ENCODE measurements around the gene MDM2. TPM values are rescaled to one million over a fixed set of nuclear protein-coding genes. Genes with fewer than 3 reads are reported as not detected.
"Not testable (repeated sequence)": the region's sequence is repeated elsewhere in the genome, so short reads cannot be mapped to it uniquely, and the experiment has no call there.

Gene MDM2
- total and polyA plus RNA-seq, 2 experiments from 2014 or later = 23.7 to 70.3 TPM

GRCh38 chr12:68809190-68810026 is 1.4 kb downstream of the MDM2 start:
- no peaks in the 10 kb centered on the region for H3K9me3 ChIP-seq (ENCODE audit: low read depth)
- H3K4me1 ChIP-seq (ENCODE audit: low read depth) = peaks cover 6% of the 10 kb centered on the region
- peak overlapping the region; percentile 67 for H3K4me3 ChIP-seq
- no peaks in the 10 kb centered on the region for H3K27me3 ChIP-seq
- peak overlapping the region; percentile 95 for H3K27ac ChIP-seq
- DNase-seq (ENCODE audit: low read depth in 1 of 2, low spot score in 1 of 2) = no peak
- TF ChIP-seq CTCF (IDR thresholded peaks at IDR 0.05; ENCODE audit: low read depth, low read length) = no peak
- H3K36me3 ChIP-seq = peaks cover 24% of the 10 kb centered on the region

- H3K27me3 ChIP-seq; DNase-seq (ENCODE audit: low read depth in 1 of 2, low spot score in 1 of 2); H3K27ac ChIP-seq; H3K4me1 ChIP-seq (ENCODE audit: low read depth); H3K9me3 ChIP-seq (ENCODE audit: low read depth): not testable (repeated sequence)
- peaks cover 30% of the 10 kb centered on the region for H3K36me3 ChIP-seq
- peak overlapping the region; percentile 67 for H3K4me3 ChIP-seq
Observed at GRCh38 chr12:68810027-68810389, 2.0 kb downstream of the MDM2 start.

- H3K27ac ChIP-seq; H3K9me3 ChIP-seq (ENCODE audit: low read depth); H3K27me3 ChIP-seq; DNase-seq (ENCODE audit: low read depth in 1 of 2, low spot score in 1 of 2); H3K4me1 ChIP-seq (ENCODE audit: low read depth); H3K4me3 ChIP-seq: not testable (repeated sequence)
- H3K36me3 ChIP-seq = peaks cover 39% of the 10 kb centered on the region
Observed at GRCh38 chr12:68811573-68811972, 3.6 kb downstream of the MDM2 start.

GRCh38 chr12:68812553-68813241 is 4.7 kb downstream of the MDM2 start:
- peaks cover 6% of the 10 kb centered on the region for H3K4me1 ChIP-seq (ENCODE audit: low read depth)
- no peak for TF ChIP-seq CTCF (IDR thresholded peaks at IDR 0.05; ENCODE audit: low read depth, low read length)
- no peaks in the 10 kb centered on the region for H3K9me3 ChIP-seq (ENCODE audit: low read depth)
- peaks cover 48% of the 10 kb centered on the region for H3K36me3 ChIP-seq
- no peak for DNase-seq (ENCODE audit: low read depth in 1 of 2, low spot score in 1 of 2)
- peak overlapping the region; percentile 7 for H3K27ac ChIP-seq
- no peak overlapping the region for H3K4me3 ChIP-seq
- H3K27me3 ChIP-seq = no peaks in the 10 kb centered on the region

GRCh38 chr12:68813242-68813593 is 5.2 kb downstream of the MDM2 start:
- peak overlapping the region; percentile 7 for H3K27ac ChIP-seq
- H3K27me3 ChIP-seq = no peaks in the 10 kb centered on the region
- no peak overlapping the region for H3K4me3 ChIP-seq
- H3K9me3 ChIP-seq (ENCODE audit: low read depth) = no peaks in the 10 kb centered on the region
- H3K4me1 ChIP-seq (ENCODE audit: low read depth) = peaks cover 6% of the 10 kb centered on the region
- H3K36me3 ChIP-seq = peaks cover 53% of the 10 kb centered on the region
- TF ChIP-seq CTCF (IDR thresholded peaks at IDR 0.05; ENCODE audit: low read depth, low read length) = no peak
- DNase-seq (ENCODE audit: low read depth in 1 of 2, low spot score in 1 of 2) = no peak

- Histone ChIP-seq H3K4me3 (no peak overlapping the region), H3K27me3 (no peaks in the 10 kb centered on the region), H3K36me3 (peaks cover 52% of the 10 kb centered on the region), H3K9me3 (ENCODE audit: low read depth) (no peaks in the 10 kb centered on the region), H3K27ac (no peak overlapping the region), H3K4me1 (ENCODE audit: low read depth) (no peaks in the 10 kb centered on the region)
- no peak for DNase-seq (ENCODE audit: low read depth in 1 of 2, low spot score in 1 of 2)
- TF ChIP-seq CTCF (IDR thresholded peaks at IDR 0.05; ENCODE audit: low read depth, low read length) = no peak
Observed at GRCh38 chr12:68814490-68815231, 6.7 kb downstream of the MDM2 start.
